K562 (cell line): ENCODE measurements around the gene FAAP100. TPM values are rescaled to one million over a fixed set of nuclear protein-coding genes. Genes with fewer than 3 reads are reported as not detected.
A peak's percentile ranks its signal among the peaks of the same experiment; 100 is the strongest.

Experiments
- ARHGAP35 ChIP-seq: fragments of 450-650 bp; IDR thresholded peaks from 2 replicates; pipeline ENCODE4 v1.6.1; 2018; ENCODE audit not compliant: partially characterized antibody
- CREB5 ChIP-seq: fragments of 250-450 bp; sonication (Bioruptor Pico); IDR thresholded peaks from 2 replicates; pipeline ENCODE4 v1.5.0; 2020; ENCODE audit warnings: mild to moderate bottlenecking
- FOXP1 ChIP-seq: sonication (generic); formaldehyde crosslinking; IDR thresholded peaks from 2 replicates; pipeline ENCODE4 v1.8.0; 2022; ENCODE audit warnings: mild to moderate bottlenecking, missing genetic modification reagents
- HCFC1 ChIP-seq: IDR thresholded peaks from 2 replicates; pipeline ENCODE4 v1.6.1; 2012; ENCODE audit warnings: low read depth, low read length, improper control_type of control experiment
- HOXB6 ChIP-seq: fragments of 250-450 bp; sonication (Bioruptor Pico); IDR thresholded peaks from 2 replicates; pipeline ENCODE4 v1.5.1; 2022; ENCODE audit warnings: mild to moderate bottlenecking, borderline replicate concordance
- LCOR ChIP-seq: sonication (generic); formaldehyde crosslinking; IDR thresholded peaks from 2 replicates; pipeline ENCODE4 v1.8.0; 2022; ENCODE audit warnings: mild to moderate bottlenecking, missing genetic modification reagents
- MXD1 ChIP-seq: fragments of 250-450 bp; sonication (Bioruptor Pico); IDR thresholded peaks from 2 replicates; pipeline ENCODE4 v1.8.0; 2021; ENCODE audit warnings: borderline replicate concordance, mild to moderate bottlenecking, moderate library complexity; ENCODE audit not compliant: poor library complexity, severe bottlenecking
- NFE2 ChIP-seq: IDR thresholded peaks from 2 replicates; pipeline ENCODE4 v1.6.1; 2014; ENCODE audit warnings: antibody characterized with exemption, low read depth
- NUFIP1 ChIP-seq: fragments of 450-650 bp; IDR thresholded peaks from 2 replicates; pipeline ENCODE4 v1.6.1; 2018; ENCODE audit not compliant: partially characterized antibody
- STAG1 ChIP-seq: sonication (generic); formaldehyde crosslinking; IDR thresholded peaks from 2 replicates; pipeline ENCODE4 v1.5.0; 2020; ENCODE audit warnings: missing genetic modification reagents, borderline replicate concordance
- TFAP4 ChIP-seq: sonication (generic); formaldehyde crosslinking; IDR thresholded peaks from 2 replicates; pipeline ENCODE4 v1.8.0; 2022; ENCODE audit warnings: missing genetic modification reagents, mild to moderate bottlenecking, moderate library complexity, borderline replicate concordance
- TRIM28 ChIP-seq: fragments of 450-650 bp; IDR thresholded peaks from 2 replicates; pipeline ENCODE4 v1.6.1; 2017
- ZNF143 ChIP-seq: sonication (generic); formaldehyde crosslinking; IDR thresholded peaks from 2 replicates; pipeline ENCODE4 v1.9.0; 2022; ENCODE audit warnings: mild to moderate bottlenecking, missing genetic modification reagents
- polyA plus RNA-seq, 8 experiments: library from polyadenylated mRNA; depleted of rRNA in 4 of 8; stranded (reverse) in 5 of 8; unstranded in 3 of 8; fragments of >200 nt; fragmentation: Nextera tagmentation in 2 of 8; fragmentation: Illumina TruSeq in 1 of 8; extraction: Ambion mirVana in 2 of 8; extraction: Trizol in 1 of 8; gene quantifications; 2 replicates each; pipeline versions ENCODE4 v1.2.1 to v1.2.3, GENCODE V29; 2011 to 2014; ENCODE audit warnings: inconsistent platforms in 1 of 8, missing spikeins in 1 of 8
- total RNA-seq, 7 experiments: library from RNA; depleted of rRNA in 6 of 7; stranded (reverse); fragments of >200 nt in 6 of 7; fragmentation: Illumina TruSeq in 2 of 7; extraction: Trizol in 2 of 7; gene quantifications; 2 replicates each; pipeline versions ENCODE4 v1.2.1 to v1.2.3, GENCODE V29; 2011 to 2021; ENCODE audit warnings: low replicate concordance in 1 of 7
- TF ChIP-seq, protein P1 (sequence below): fragments of 250-450 bp; sonication (Bioruptor Pico); IDR thresholded peaks from 2 replicates; pipeline ENCODE4 v1.9.0; 2021; ENCODE audit warnings: mild to moderate bottlenecking
- TF ChIP-seq, protein P2 (sequence below): sonication (generic); formaldehyde crosslinking; IDR thresholded peaks from 2 replicates; pipeline ENCODE4 v1.8.0; 2022; ENCODE audit warnings: mild to moderate bottlenecking, missing genetic modification reagents, borderline replicate concordance

Gene FAAP100
- total and polyA plus RNA-seq, 9 of the 15 experiments (the other 6 are each of a cell fraction or from before 2014, with no cell fraction given) = 0.31 to 51.2 (median 12.6) TPM

DNA sequence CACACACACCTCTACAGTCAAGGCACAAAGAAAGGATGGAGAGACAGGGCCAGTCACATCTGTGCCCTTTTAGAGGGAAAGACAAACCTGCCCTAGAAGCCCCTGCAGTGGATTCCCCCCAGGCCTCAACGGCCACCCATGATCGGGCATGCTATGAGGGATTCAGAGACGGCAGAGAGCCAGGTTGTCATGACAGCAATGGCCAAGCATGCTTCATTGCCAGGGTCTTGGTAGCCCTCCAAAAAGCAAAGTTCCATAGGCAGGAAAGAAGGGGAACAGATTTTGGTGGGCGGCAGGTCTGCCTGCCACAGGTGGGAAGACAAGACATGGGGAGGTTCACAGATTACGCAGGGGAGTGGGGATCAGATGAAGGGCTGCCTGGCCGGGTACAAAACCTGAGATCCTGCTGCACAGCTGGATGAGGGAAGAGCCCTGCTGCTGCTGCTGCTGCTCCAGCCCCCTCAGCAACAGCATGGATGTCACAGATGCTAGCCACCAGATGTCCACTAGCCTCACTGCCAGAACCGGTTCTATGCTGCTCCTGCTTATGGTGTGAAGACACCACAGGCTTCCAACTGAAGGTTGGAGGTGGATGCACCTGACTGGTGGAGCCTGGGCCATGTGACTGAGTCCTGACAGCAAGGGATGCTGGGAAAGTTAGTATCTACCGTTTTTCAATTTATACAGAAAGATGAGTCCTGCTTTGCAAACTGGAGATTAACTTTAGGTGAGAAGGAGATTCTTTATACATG lies 57.4 kb downstream of the FAAP100 start (continued):
- TF ChIP-seq HOXB6 (CRISPR knock-in tag) = no peak
- no peak for TF ChIP-seq MXD1 (CRISPR knock-in tag)
- no peak for TF ChIP-seq LCOR (CRISPR knock-in tag)
- TF ChIP-seq, protein P1, sequence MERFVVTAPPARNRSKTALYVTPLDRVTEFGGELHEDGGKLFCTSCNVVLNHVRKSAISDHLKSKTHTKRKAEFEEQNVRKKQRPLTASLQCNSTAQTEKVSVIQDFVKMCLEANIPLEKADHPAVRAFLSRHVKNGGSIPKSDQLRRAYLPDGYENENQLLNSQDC (CRISPR knock-in tag) = no peak
- no peak for TF ChIP-seq CREB5 (CRISPR knock-in tag)
- TF ChIP-seq, protein P2, sequence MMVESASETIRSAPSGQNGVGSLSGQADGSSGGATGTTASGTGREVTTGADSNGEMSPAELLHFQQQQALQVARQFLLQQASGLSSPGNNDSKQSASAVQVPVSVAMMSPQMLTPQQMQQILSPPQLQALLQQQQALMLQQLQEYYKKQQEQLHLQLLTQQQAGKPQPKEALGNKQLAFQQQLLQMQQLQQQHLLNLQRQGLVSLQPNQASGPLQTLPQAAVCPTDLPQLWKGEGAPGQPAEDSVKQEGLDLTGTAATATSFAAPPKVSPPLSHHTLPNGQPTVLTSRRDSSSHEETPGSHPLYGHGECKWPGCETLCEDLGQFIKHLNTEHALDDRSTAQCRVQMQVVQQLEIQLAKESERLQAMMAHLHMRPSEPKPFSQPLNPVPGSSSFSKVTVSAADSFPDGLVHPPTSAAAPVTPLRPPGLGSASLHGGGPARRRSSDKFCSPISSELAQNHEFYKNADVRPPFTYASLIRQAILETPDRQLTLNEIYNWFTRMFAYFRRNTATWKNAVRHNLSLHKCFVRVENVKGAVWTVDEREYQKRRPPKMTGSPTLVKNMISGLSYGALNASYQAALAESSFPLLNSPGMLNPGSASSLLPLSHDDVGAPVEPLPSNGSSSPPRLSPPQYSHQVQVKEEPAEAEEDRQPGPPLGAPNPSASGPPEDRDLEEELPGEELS (CRISPR knock-in tag) = no peak
- peak; percentile 56; the same call in 1 of the 2 replicates for TF ChIP-seq ZNF143 (CRISPR knock-in tag)
- TF ChIP-seq TFAP4 (CRISPR knock-in tag) = peak; percentile 22; the same call in 1 of the 2 replicates
- no peak; the same call in 1 of the 2 replicates for TF ChIP-seq HCFC1
- TF ChIP-seq ARHGAP35 = no peak
- TF ChIP-seq TRIM28 = no peak
- TF ChIP-seq NUFIP1 = no peak
- TF ChIP-seq STAG1 (CRISPR knock-in tag) = no peak
- TF ChIP-seq NFE2 = no peak
- TF ChIP-seq FOXP1 = no peak
